Measurements from ENCODE around the gene HOXA1.

HOXA1 gene

DNA sequence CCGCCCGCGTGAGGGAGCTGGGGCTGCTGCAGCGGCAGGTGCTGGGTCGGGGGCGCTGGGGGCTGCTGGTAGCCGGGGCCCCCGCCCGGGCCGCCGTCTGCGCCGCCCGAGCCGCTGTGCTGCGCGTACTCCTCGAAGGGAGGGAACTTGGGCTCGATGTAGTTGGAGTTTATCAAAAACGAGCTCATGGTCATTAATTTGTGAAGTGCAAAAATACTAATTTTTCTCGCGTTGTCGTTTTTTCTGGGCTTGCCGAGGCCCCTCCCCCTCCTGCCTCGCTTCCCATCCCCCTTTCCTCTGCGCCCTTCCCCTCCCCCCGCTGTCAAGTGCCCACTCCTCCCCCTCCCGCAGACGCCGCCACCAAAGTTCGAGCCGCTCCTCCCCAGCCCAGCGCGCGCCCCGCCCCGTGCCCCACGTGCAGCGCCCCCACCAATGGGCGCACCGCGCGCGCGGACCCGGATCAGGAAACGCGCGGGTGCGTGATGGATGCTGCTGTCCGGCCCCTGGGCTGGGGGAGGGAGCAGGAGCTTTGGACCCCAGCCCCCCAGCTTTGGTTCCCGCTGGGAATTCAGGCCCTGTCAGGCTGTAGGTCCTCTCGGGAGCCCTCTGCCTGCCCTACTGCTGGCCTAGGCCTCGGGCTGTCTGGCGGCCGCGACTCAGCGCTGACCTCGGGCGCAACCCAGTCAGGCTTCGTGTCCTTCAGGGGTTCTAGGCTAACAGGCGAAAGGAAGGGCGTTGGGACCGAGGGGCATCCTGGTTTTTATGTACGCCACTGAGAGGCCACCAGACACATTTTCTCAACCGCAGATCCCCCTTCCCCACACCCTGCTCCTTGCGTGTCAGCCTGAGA, 35.0 kb upstream of the HOXA1 start, which contains the start of gene HOXA4:
Gene HOXA4 (minus strand): TSS at position 218 of the 850 bp plus-strand sequence. CDS start 24 bp downstream, at position 194.
- DNase-seq, result peak; percentile 92

DNA sequence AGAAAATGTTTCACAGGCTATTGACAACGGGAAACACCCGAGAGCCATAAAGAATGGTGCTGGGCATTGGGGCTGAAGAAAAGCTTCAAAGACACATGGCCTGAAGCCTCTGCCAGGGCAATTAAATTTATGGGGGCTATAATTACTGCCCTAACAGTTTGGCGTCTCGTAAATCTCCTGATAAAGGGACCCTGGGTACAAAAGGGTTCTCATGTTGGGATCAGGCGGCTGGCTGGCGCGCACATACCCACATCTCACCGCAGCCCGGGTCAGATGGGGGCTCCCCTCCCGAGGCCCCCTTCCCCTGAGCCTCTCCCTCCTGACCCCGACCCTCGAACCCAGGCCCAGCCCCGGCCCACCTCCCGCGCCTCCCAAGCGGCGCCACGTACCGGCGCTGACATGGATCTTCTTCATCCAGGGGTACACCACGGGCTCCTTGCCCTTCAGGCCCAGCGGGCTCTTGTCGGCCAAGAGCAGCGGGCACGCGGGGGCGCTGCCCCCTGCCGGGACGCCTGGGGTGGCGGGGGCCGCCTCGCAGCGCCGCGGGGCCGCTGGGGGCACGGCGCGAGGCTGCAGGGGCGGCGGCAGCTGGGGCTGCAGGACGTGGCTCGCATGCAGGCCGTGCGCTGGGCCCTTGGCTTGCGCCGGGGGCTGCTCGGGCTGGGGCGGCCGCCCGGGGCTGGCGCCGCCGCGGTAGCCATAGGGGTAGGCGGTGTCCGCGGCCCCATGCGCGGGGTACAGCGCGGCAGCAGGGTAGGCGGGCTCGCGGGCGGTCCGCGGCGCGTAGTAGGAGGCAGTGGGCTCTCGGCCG, 34.1 kb upstream of the HOXA1 start:
- peak; percentile 62 for DNase-seq

GRCh38 chr7:27128776-27129728, 33.3 kb upstream of the HOXA1 start:
- DNase-seq, result no peak

GRCh38 chr7:27128034-27128433, 32.2 kb upstream of the HOXA1 start:
- no peak for DNase-seq

DNA sequence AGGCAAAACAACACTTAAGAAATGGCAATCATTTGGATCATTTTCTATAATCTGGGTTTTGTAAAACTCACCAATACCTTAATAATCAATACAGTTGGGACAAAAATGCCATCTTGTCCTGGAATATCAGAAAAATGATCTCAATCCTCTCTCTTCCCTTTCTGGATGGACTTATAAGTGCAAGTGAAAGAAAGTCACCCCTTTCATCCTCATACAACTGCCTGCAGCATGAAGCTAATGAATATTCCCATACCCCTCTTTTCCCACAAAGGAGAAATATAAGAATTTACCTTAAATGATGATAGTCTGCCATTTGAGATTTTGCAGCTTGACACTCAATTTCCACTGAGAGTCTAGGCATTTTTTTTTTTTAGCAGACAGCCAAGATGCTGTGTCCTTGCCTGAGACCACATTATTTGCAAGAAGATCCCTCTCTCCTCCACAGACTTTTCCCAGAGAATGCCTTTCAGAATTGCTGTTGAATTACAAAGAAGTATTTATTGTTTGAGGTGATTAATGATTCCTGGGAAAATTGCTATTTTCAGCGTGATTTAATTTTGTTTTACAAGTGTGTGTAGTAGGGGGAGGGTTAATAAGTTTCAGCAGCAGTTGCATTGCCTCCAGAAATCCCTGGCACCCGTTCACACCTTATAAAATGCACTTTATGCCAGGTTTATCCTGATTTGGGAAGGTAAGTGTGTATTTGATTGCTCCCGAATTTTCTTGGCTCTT, 31.0 kb upstream of the HOXA1 start:
- no peak for DNase-seq

DNA sequence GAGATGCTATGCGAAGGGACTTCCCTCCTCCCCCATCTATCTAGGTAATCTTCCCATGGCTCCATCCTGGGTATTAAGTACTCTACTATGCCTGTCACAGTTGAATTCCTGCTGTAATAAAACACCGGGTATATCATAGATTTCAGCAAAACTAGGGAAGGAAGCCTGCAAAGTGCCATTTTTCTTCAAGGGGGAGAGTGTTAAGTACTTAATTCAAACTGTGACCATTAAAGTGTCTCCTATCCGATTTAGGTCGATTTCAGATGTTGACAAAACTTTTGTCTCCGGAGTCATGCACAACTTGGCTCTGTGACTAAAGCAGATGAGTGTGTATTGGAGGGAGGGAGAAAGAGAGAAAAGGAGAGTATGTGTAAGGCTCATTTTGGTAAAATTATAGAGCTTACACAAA, 30.2 kb upstream of the HOXA1 start:
- DNase-seq, result no peak

DNA sequence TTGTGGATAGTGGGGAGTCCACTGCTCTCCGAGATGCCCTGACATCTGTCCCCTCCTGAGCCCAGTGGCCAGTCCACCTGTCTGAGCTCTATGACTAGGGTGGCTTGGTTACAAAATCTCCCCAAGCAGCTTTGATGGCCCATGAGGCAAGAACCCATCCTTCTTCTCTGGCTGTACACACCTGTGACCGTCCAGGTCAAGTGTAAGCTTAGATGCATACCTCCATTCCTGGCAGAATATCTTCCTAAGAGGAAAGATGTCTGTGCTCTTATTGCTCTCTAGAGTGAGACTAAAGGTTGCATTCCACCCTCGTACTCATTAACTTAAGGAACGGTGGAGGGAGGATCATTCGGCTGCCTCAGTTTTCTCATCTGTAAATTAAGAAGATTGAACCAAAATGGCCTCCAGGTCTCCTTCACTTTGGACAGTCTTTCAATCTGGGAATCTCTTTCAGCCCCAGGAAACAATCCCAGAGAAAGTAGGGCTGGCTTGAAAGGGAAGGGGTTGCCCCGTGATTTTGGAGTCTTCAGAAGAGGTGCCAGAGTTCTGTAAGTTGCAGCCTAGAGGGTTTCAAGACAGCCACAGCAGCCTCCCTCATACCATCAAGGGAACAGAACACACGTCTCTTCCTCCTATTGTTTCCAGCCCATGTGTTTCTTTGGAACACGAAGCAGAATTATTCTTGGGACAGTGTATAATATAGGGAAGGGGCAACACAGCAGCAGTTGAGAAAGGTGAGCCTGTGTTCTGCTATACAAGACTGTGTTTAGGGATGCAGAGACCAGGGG, 29.3 kb upstream of the HOXA1 start:
- no peak for DNase-seq

GRCh38 chr7:27124096-27124901, 28.5 kb upstream of the HOXA1 start:
- no peak for DNase-seq

DNA sequence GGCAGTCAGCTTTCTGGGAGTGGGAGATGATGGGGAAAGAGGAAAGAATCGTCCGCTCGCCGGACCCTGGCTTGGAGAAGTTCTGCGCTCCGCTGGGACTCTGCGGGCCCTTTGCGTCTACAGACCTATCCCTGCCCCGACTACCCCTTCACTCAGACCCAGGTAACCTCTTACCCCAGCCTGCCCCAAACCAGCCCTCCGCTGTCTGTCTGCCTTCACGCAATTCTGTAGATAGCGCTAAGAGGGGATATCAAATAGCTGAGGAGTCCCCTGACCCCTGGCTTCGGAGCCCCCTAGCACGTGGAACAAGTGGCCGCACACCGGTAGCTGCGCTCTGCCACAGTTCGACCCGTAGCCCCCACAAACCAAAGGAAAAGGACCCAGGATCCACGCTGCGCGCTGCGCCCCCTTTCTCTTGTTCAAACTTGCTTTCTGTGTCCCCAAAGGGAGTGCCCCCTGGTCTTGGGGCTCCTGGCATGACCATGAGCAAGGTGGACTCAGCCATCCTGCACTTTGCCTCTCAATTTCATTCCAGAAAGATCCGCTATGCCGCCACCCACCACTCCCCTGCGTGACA, 27.8 kb upstream of the HOXA1 start:
- DNase-seq, result no peak

GRCh38 chr7:27123007-27123476, 27.2 kb upstream of the HOXA1 start:
- no peak for DNase-seq

DNA sequence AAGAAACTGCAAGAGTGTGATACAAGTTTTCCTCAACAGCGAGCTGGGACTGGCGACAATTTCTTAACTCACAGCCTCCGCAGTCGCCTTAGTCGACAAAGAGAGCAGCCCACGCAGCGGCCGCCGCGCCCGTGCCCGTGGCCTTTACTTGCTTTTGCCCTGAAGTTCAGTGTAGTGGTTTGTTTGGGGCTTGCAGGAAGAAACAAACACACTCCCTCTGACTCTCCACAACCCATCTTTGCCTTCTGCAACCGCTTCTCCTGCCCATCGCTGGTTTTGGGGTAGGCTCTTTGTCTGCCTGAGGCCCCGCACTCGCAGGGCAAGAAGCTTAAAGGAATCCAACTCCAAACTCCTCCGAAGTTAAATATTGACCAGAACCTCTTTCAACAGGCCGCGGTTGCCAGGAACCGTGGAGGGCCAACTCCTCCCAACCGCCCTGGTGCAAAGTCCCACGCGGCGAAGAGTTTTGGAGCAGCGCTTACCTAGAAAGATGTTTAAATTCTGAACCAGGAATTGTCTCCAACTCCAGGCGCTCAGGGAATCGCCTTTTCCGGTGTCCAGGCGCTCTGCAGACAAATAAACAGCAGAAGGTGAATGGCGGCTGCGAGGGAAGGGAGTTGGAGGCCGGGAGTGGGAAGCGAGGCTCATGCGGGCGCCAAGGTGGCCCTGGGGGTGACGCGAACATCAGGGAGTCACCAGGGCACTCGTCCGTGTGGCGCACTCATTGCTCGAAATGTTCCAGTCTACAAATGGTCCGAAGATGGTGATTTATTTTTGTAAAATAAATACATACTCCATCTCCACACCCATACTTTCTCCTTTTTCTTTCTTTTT, 26.5 kb upstream of the HOXA1 start:
- DNase-seq, result no peak

- DNase-seq, result no peak
Measured at GRCh38 chr7:27121684-27122076, 25.9 kb upstream of the HOXA1 start.

- no peak for DNase-seq
Measured at GRCh38 chr7:27119412-27119911, 23.7 kb upstream of the HOXA1 start.

GRCh38 chr7:27118580-27118979, 22.8 kb upstream of the HOXA1 start:
- DNase-seq, result no peak

DNA sequence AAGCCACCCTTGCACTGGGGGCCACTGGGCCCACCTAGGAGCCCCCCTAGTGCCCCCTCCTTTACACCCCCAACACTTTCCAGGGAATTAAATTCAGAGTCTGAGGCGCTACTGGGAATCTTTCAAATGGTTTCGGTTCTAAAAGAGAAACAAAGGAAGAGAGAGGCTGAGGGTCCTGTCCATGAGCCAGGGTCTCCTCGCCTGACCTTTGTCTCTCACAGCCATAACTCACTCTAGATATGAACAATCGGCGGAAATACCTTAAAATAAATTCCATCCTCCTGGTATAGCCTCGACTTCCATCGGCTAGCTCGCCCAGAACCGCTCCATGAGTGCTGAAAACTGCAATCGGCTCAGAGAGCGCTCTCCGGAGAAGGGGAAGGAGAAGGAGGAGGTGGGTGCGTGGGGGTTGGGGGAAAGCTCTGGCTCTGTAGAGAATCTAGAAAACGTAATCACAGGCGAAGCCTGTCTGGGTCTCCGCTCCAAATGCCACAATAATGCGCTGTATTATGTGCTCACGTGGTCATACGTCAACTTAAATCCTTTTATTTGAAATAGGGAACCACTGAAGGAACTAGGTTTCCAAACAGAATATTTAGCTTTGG, 22.2 kb upstream of the HOXA1 start:
- DNase-seq, result no peak

- no peak for DNase-seq
Measured at GRCh38 chr7:27116962-27117886, 21.4 kb upstream of the HOXA1 start.

Measured in NCI-H1092 (cell line).